Measurements from ENCODE around the gene D2HGDH. TPM values are rescaled to one million over a fixed set of nuclear protein-coding genes. Genes with fewer than 3 reads are reported as not detected.
A peak's percentile ranks its signal among the peaks of the same experiment; 100 is the strongest.

Gene D2HGDH
- total and polyA plus RNA-seq, 2 of the 13 experiments (the other 11 are each of a cell fraction or from before 2014, with no cell fraction given), result 19.2 to 20.3 TPM

DNA sequence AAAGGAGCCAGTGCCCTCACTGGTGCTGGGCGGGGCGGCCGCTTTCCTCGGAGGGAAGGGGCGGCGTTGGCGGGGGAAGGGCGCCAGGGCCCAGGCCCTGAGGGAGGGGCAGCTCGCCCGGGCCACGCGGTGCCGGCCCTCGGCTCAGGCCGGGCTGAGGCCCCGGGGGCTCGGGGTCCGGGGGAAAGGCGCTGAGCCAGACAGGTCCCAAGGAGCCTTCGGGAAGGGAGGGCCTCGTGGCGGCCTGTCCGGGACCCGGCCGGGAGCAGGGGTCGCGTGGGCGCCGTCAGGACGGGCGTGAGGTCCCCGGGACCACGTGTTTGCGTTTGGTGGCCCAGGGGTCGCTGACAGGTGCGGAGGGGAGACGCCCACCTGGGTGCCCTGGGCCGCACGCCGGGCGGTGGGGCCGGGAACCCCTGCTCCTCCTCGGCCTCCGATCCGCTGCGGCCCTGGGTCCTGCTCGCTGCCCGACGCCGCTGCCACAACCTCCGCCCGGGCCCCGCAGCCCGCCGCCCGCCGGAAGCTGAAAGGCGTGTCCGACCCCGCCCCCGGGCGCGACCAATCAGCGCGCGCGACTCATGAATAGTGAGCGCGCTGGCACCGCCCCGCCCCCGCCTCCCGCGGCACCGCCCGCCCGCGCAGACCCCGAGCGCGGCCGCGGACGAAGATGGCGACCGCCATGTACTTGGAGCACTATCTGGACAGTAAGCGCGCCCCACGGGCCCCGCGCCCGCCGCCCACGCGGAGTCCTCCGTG is 32.9 kb upstream of the D2HGDH start, which contains the start of gene ING5 (continued):
- TF ChIP-seq, protein P1, sequence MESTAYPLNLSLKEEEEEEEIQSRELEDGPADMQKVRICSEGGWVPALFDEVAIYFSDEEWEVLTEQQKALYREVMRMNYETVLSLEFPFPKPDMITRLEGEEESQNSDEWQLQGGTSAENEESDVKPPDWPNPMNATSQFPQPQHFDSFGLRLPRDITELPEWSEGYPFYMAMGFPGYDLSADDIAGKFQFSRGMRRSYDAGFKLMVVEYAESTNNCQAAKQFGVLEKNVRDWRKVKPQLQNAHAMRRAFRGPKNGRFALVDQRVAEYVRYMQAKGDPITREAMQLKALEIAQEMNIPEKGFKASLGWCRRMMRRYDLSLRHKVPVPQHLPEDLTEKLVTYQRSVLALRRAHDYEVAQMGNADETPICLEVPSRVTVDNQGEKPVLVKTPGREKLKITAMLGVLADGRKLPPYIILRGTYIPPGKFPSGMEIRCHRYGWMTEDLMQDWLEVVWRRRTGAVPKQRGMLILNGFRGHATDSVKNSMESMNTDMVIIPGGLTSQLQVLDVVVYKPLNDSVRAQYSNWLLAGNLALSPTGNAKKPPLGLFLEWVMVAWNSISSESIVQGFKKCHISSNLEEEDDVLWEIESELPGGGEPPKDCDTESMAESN (CRISPR knock-in tag; conservative IDR thresholded peaks at IDR 0.05), result peak; percentile 97
- TF ChIP-seq SSRP1 (CRISPR knock-in tag; IDR thresholded peaks at IDR 0.05) (peak; percentile 95), ZNF652 (CRISPR knock-in tag; IDR thresholded peaks at IDR 0.05; ENCODE audit: borderline replicate concordance, low read depth) (no peak), KLF15 (CRISPR knock-in tag; IDR thresholded peaks at IDR 0.05; ENCODE audit: borderline replicate concordance) (no peak), SIN3B (IDR thresholded peaks at IDR 0.05; ENCODE audit: low read length) (no peak), ZNF550 (CRISPR knock-in tag; IDR thresholded peaks at IDR 0.05; ENCODE audit: borderline replicate concordance) (0 out of 2 replicates have a peak, but pooled peaks have one; percentile 53), ZNF430 (CRISPR knock-in tag; IDR thresholded peaks at IDR 0.05) (peak; percentile 74), CCDC6 (CRISPR knock-in tag; IDR thresholded peaks at IDR 0.05) (no peak), ZNF557 (CRISPR knock-in tag; IDR thresholded peaks at IDR 0.05) (no peak), ZNF749 (CRISPR knock-in tag; IDR thresholded peaks at IDR 0.05; ENCODE audit: borderline replicate concordance) (peak; percentile 94), ZNF24 (IDR thresholded peaks at IDR 0.05) (no peak), HIVEP1 (CRISPR knock-in tag; IDR thresholded peaks at IDR 0.05) (peak; percentile 85; the same call in 1 of the 2 replicates), ATF4 (CRISPR knock-in tag; IDR thresholded peaks at IDR 0.05) (0 out of 4 replicates have a peak, but pooled peaks of 1 of the 2 experiments have one; percentile 5), RFXAP (CRISPR knock-in tag; IDR thresholded peaks at IDR 0.05; ENCODE audit: borderline replicate concordance) (peak; percentile 93), ZNF766 (CRISPR knock-in tag; IDR thresholded peaks at IDR 0.05; ENCODE audit: borderline replicate concordance) (peak; percentile 73; the same call in 1 of the 2 replicates), KDM5A (IDR thresholded peaks at IDR 0.05; ENCODE audit: borderline replicate concordance, low read length) (peak; percentile 57; the same call in 1 of the 2 replicates), ARHGAP35 (CRISPR knock-in tag; IDR thresholded peaks at IDR 0.05; ENCODE audit: borderline replicate concordance) (peak; percentile 71; the same call in 1 of the 2 replicates), ZNF510 (CRISPR knock-in tag; IDR thresholded peaks at IDR 0.05; ENCODE audit: low read depth) (peak; percentile 81; the same call in 1 of the 2 replicates)
- TF ChIP-seq, protein P2, sequence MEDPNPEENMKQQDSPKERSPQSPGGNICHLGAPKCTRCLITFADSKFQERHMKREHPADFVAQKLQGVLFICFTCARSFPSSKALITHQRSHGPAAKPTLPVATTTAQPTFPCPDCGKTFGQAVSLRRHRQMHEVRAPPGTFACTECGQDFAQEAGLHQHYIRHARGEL (CRISPR knock-in tag; IDR thresholded peaks at IDR 0.05), result peak; percentile 86; the same call in 1 of the 2 replicates
- TF ChIP-seq, protein P3, sequence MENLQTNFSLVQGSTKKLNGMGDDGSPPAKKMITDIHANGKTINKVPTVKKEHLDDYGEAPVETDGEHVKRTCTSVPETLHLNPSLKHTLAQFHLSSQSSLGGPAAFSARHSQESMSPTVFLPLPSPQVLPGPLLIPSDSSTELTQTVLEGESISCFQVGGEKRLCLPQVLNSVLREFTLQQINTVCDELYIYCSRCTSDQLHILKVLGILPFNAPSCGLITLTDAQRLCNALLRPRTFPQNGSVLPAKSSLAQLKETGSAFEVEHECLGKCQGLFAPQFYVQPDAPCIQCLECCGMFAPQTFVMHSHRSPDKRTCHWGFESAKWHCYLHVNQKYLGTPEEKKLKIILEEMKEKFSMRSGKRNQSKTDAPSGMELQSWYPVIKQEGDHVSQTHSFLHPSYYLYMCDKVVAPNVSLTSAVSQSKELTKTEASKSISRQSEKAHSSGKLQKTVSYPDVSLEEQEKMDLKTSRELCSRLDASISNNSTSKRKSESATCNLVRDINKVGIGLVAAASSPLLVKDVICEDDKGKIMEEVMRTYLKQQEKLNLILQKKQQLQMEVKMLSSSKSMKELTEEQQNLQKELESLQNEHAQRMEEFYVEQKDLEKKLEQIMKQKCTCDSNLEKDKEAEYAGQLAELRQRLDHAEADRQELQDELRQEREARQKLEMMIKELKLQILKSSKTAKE (CRISPR knock-in tag; IDR thresholded peaks at IDR 0.05; ENCODE audit: borderline replicate concordance), result 0 out of 2 replicates have a peak, but pooled peaks have one; percentile 9
- TF ChIP-seq, protein P4, sequence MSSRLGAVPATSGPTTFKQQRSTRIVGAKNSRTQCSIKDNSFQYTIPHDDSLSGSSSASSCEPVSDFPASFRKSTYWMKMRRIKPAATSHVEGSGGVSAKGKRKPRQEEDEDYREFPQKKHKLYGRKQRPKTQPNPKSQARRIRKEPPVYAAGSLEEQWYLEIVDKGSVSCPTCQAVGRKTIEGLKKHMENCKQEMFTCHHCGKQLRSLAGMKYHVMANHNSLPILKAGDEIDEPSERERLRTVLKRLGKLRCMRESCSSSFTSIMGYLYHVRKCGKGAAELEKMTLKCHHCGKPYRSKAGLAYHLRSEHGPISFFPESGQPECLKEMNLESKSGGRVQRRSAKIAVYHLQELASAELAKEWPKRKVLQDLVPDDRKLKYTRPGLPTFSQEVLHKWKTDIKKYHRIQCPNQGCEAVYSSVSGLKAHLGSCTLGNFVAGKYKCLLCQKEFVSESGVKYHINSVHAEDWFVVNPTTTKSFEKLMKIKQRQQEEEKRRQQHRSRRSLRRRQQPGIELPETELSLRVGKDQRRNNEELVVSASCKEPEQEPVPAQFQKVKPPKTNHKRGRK (CRISPR knock-in tag; IDR thresholded peaks at IDR 0.05), result no peak

Data from HepG2 (cell line).